GM18870 (cell line): Measurements from ENCODE around the gene PTPN20.
"Not testable (repeated sequence)": the region's sequence is repeated elsewhere in the genome, so short reads cannot be mapped to it uniquely, and the experiment has no call there.

Experiments
- ATAC-seq: cut with Tn5 transposase; IDR thresholded peaks from one replicate; pipeline ENCODE4 v1.9.1; 2021; ENCODE audit warnings: moderate library complexity; ENCODE audit not compliant: unreplicated experiment

Gene PTPN20, protein sequence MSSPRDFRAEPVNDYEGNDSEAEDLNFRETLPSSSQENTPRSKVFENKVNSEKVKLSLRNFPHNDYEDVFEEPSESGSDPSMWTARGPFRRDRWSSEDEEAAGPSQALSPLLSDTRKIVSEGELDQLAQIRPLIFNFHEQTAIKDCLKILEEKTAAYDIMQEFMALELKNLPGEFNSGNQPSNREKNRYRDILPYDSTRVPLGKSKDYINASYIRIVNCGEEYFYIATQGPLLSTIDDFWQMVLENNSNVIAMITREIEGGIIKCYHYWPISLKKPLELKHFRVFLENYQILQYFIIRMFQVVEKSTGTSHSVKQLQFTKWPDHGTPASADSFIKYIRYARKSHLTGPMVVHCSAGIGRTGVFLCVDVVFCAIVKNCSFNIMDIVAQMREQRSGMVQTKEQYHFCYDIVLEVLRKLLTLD

DNA sequence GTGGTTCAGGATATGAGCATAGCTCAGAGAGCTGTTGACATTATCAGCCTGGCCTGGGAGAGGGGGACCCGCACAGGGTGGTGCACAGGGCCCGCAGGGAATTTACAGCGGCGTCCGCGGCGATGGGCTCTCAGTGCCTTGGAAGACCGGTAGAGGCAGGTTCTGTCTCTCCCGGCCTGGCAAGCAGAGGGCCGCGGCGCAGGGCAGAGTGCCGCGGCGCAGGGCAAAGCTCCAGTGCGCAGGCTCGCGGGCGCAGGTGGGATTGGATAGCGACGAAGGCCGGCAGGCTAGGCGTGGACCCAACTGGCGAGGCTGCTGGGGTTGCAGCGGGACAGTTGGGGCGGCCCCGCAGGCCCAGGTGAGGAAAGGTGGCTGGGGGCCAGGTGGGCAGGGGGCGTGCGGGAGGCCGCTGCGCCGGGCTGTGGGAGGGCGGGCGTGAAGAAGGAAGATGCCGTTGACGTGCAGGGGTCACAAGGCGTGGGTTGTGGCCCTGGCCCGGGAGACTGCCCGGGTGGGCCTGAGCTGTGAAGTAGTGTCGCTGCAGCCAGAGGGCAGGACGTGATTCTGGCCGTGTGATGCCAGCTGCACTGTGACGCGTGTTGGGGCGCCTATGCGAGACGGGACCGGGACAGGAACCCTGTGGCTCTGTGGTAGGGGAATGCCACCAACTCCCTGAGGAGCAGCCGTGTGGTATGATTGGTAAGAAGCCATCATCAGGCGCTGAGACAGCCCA is at the start of gene PTPN20:
Gene PTPN20 (plus strand): TSS at position 285 of the 733 bp plus-strand sequence. CDS start 21,072 bp downstream, outside the sequence.
- ATAC-seq: not testable (repeated sequence)

DNA sequence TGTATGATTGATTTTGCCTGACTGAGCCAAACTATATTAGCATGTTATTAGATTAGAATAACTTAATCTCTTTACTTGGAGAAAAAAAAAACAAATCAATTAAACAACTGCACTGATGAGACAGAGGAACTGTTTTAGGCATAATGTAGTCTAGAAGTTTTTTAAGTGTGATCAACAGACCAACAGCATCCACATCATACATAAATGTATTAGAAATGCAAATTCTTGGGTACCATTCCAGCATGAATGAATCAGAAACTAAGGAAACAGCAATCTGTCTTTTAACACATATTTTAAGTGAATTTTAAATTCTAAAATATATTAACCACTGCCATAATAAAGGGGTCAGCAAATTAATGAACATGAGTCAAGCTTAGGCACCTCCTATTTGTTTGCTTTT is 41.5 kb upstream of the PTPN20 start:
- ATAC-seq: not testable (repeated sequence)

DNA sequence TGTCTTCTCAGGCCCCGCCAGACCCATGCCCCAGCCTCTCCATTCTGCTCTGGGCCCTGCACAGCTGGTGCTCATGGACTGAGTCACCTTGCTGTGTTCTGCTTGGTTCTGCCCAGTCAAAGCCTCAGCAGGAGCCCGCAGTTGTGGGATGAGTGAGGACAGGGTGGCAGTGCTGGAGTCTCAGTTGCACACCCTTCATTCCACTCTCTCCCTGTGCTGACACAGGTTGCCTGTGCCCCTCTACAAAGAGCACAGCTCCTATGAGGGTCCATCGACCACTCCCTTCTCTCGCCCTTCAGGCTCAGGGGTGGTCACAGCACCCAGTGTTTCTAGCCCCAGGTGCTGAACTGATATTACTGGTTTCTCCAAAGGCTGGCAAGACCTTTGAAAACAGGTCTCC is 39.6 kb upstream of the PTPN20 start:
- ATAC-seq: not testable (repeated sequence)

DNA sequence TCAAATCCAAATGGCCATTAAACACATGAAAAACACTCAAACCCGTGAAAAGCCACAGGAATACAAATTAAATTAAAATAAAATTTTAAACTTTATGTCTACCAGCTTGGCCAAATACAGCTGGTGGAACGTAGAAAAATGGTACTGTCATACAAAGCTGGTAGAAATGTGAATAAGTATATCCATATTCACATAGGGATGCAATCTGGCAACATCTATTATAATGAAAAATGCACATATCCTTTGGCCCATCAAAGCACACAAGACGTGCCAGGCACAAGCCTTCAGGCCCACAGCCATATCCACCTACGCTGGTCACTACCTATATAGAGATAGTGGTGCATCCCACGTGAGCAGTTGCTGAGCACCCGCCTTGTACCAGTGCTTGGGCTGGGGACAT is 35.9 kb upstream of the PTPN20 start:
- ATAC-seq: not testable (repeated sequence)

DNA sequence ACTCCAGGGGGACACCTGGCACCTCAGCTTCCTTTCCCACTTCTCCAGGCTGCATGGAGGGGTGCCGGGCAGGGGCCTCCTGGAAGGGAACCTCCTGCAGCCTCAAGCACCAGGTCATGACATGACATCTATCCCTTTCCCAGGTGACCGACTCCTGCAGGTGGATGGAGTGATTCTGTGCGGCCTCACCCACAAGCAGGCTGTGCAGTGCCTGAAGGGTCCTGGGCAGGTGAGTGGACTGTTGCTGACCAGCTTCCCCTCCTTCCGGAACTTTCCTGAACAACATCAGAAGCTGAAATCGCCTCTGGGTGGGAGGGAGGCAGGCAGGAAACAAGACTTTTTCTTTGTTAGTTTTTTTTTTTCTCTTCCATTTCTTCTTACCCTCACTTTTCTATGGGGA is 34.5 kb upstream of the PTPN20 start:
- not testable (repeated sequence) for ATAC-seq

DNA sequence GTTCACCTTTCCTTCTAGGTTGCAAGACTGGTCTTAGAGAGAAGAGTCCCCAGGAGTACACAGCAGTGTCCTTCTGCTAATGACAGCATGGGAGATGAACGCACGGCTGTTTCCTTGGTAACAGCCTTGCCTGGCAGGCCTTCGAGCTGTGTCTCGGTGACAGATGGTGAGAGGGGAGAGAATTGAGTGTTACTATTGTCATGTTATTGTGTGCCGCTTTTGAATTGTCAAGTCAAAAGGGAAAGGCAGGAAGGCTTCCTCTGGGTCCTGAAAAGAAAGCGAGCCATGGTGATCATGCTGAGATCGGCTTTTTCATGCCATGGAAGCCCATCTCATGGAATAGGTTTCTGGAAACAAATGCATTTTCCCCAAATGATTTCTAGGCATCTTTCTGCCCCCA is 32.5 kb upstream of the PTPN20 start:
- not testable (repeated sequence) for ATAC-seq

DNA sequence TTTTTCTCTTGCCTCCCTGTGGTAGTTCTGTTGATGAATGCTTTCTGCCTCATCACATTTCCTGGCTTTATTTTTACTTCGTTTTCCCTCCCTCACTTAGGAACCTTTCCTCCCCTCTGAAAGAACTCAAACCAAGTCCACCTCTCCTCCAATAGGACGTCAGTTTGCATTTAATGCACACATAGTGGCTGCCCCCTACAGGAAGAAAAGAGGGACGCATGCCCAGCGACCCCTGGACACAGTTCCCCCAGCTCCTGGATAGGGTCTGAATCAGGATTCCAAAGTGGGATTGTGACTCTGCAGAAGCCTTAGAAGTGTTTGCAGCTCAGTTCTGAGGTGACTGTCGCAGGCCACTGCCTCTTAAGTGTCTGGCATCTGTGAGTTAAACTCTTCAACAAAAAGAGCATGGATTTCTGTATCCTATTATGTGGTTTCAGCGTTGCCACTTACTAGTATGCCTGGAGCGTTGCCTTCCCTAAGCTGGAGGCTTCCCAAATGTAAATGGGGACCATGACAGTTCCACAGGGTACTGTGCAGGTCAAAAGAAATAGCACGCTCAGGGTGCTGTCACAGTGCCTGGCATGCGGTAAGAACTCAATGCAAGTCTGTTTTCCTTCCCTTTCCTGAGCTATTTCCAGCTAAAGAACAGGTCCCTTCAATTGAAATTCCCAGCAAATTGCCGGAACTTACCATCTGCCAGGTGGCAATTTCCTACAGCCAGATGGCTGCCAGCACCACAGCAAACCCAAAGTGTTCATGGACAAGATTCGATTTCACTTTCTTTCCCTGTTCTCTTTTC is 20.2 kb upstream of the PTPN20 start:
- ATAC-seq: not testable (repeated sequence)

DNA sequence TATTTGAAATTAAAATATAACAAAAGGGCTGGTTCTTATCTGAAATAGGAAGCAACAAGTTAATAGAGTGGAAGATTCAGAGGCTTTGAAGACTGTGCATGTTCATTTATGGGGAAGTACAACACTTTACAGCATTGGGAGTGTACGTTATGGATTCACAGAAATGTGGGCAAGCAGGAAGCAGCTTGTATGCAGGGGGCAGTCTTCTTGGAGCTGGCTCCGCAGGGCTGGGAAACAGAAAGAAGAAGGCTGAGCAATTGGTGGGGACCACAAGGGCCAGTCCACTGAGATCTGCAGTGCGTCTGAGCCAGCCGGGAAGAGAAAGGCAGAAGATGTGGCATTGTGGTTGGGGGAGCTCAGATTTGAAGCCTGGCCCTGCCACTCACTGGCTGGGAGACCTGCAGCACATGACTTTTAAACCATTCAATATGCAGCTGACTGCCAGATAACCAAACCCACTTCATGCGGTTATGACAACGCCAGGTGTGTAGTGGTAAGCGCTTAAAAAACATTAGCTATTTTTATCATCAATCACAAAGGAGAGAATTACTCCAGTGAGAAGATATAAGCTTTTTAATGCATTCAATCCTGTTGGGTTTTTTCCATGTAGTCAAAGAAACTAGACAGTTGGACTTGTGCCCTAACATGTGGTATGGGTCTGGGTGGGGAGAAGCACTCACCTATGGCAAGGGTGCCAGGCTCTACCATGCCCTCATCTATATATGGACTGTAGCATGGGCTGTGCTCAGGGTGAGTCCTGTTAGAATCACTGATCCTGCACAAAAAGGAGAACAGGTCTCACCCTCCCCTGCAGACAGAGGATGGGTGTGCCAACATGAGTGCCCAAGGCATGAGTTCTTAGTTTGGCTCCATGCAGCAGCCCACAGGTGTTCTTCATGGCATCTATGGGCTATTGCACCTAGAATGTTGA is 14.2 kb upstream of the PTPN20 start:
- not testable (repeated sequence) for ATAC-seq

DNA sequence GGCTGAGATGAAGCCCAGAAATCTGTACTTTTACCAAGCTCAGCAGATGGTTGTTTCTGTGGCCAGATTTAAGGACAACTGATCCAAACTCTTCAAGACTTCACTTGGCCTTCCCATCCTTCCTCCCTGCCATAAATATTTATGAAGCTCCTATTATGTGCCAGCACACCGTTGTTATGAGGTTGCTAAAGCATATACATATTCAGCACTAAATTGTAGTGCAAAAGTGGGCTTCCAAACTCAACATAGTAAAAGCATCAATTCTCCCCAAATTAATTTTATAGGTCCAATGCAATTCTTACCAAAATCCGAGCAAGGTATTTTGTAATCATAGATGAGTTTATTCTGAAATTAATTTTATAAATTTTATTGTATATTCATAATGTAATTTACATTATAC is 10.0 kb upstream of the PTPN20 start:
- not testable (repeated sequence) for ATAC-seq

DNA sequence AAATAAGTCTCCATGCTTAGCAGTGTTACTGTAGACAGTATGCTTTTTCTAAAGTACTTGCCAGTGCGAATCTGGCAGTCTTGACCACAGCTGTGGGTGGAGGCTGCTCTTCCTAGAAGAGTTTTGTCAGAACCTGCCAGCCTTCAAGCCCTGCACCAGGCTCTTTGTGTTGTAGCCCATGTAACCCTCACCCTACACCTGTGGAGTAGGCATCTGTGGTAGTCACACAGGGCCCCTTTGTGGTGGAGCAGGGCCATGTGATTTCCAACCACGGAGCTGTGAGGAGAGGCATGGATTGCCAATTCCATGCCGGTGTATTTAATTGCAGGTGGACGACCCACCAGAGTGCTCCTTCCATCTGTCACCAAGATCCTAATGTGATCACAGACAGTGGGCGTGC is 7.4 kb upstream of the PTPN20 start:
- not testable (repeated sequence) for ATAC-seq

DNA sequence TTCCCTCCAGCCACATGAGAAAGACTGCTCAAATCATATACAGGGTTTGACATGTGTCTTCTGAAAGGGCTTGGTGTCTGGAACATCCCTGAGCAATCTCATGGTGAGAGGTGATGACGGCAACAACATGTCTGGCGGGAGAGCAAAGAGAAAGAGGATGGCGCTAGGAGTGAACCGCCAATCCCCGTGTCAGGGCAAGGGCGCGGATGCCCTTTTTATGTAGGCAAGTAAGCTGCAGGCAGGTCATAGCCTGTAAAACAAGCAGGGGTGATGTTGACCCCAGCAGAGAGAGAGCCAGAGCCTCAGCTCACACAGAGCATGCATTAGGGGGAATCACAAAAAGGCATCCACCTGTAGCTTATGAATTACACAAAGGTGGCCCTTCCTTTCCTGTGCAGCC is 4.9 kb upstream of the PTPN20 start:
- ATAC-seq: not testable (repeated sequence)

DNA sequence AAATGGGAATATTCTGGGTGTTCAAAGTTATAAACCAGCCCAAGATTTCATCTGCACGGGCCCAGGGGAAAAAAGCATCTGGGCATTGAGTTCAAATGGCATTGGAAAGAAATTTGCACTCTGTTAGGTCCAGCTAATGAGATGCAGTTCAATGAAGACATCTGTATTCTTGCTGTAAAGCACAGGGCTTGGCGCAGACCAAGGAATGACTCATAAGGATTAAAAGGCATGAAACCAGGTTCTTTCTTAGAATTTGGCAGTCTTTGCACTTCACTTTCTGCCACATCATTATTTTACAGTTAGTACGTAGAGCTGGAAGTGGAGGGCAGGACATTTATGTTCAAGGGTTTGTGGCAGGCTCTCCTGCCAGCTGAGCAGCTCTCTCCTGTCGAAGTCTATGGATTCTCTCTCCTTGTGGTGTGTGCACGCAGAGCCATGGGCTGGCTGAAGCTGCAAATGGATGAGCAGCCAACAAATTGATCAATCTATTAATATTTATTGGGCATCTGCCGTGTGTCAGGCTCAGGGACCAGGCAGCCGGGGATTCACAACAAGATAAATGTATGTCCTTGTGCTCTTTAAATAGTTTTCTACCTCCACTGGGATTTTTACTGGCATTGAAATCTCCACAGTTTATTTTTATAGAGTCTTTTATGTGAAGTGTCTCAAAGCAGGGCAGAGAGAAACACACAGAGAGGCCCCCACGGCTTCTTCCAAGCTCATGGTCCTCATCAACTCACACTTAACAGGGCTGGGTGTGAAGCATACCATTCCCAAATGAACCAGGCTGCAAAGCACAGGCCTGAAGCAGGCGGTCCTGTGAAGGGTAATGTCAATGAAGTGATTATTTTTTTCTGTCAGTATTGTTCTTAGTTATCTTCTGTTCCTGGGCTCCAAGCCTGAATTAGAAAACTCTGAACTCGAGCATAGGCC is 3.8 kb upstream of the PTPN20 start:
- not testable (repeated sequence) for ATAC-seq

DNA sequence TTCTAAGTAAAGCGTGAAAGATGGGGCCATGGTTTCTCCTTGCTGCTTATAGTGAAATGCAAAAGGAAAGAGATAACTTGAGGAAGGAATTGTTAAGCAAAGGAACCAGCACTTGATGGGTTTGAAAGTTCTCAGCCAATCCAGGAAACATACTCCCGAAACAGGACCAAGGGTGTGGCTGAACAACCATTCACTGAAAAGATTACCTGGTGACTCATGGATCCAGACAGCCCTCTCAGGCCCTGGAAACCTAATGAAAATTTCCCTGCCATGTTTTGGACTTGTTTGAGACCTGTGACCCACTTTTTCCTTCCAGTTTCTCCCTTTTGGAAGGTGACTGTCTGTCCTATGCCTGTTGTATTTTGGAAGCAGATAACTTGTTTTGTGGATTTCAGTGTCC is 11.3 kb downstream of the PTPN20 start:
- not testable (repeated sequence) for ATAC-seq

DNA sequence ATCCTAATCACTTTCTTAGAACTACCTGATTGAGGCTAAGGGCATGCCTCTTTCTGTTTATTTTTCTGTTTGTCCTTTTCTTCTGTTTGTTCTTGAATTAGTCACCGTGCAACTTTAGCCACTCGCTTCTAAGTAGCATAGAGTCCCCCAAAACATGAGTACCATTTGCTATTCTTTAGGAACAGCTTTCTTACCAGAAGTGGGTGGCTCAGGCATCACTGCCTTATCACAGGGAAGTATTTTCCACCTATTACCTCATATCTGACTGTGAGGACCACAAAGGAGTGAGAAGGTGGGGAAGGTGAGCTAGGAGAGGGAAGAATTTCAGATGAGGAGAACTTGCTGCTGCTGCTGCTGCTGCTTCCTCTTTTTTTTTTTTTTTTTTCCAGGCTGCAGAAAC is 13.9 kb downstream of the PTPN20 start:
- ATAC-seq: not testable (repeated sequence)

DNA sequence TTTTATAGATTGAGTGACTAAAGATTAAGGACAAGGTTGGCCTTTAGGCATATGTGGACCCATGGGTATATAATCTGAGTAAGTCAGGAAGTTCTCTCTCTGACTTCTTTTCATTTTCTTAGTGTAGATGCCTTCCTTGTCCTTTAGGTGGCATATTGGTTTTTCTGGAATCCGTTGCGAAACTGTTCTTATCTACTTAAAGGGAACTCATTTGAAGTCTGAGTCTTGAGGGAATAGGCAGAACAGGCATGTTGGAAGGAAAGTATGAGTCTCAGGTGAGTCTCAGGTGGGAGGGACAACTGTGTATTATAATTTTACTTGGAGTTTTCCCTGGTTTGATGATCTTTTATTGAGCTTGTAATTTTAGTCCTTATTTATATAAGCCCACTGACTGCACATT is 14.6 kb downstream of the PTPN20 start:
- ATAC-seq: not testable (repeated sequence)

DNA sequence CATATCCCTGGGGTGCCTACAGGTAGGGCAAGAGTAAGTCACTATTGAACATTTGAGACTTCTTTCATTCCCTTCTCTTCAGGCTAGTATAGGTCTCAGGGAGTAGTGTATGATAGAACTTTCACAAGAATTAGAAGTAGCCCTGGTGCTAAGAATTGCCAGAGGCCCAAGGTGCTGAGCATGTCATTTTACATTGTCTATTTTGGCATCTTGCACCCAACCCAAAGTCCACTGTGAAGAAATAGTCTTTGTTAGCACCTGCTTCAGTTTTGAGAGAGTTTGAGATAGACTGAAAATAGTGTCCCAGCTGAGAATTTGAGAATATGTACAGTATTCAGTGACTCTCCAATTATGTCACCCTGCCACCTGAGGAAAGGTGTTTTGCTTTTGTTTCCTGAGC is 17.6 kb downstream of the PTPN20 start:
- not testable (repeated sequence) for ATAC-seq

DNA sequence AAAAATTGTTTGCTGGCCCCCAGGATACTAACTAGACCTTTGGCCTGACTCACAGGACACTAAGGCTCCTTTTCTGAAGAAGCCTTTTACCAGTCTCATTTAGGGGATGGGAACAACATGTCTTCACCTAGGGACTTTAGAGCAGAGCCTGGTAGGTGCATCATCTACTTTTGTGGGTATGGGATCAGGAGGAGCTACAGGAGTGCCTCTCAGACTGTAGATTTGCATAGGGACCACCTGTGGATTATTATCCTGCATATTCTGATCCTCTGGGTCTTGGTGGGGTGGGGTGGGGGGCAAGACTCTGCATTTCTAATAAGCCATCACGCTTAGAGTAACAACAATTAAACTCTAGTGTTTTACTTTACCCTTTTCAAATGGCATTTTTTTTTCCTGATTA is 21.2 kb downstream of the PTPN20 start:
- not testable (repeated sequence) for ATAC-seq

DNA sequence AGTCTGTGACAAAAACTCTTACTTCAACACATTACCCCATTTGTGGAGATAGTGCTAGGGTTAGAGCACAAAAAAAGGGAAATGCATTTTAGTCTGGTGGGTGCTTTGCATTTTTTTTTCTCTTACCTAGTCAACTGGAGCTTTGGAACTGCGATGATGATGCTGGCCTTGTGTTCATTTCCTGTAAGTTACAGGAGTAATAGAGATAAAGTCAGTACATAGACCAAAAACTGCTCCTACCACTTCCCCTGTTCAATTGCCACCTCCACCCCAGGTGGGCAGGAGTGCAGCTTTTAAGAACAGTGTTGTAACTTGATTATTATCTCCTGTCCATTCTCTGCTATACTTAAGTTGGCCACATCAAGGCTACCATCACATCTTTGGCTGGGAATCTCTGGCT is 29.9 kb downstream of the PTPN20 start:
- not testable (repeated sequence) for ATAC-seq
